BLaER1 (cell line): ENCODE results near the gene SERPINA5.

Experiments
- H3K27ac ChIP-seq: shearing (Covaris generic); formaldehyde crosslinking; 2 replicates; pipeline ENCODE4 v1.8.1; 2022
- H3K27me3 ChIP-seq: shearing (Covaris generic); formaldehyde crosslinking; 2 replicates; pipeline ENCODE4 v1.8.1; 2022
- H3K36me3 ChIP-seq: shearing (Covaris generic); formaldehyde crosslinking; 2 replicates; pipeline ENCODE4 v1.8.1; 2022
- H3K4me1 ChIP-seq: shearing (Covaris generic); formaldehyde crosslinking; 2 replicates; pipeline ENCODE4 v1.8.1; 2022
- H3K4me2 ChIP-seq: shearing (Covaris generic); formaldehyde crosslinking; 2 replicates; pipeline ENCODE4 v1.8.1; 2022
- H3K4me3 ChIP-seq: shearing (Covaris generic); formaldehyde crosslinking; 2 replicates; pipeline ENCODE4 v1.8.1; 2022
- H3K9ac ChIP-seq: shearing (Covaris generic); formaldehyde crosslinking; 2 replicates; pipeline ENCODE4 v1.8.1; 2022
- H3K9me3 ChIP-seq: shearing (Covaris generic); formaldehyde crosslinking; 2 replicates; pipeline ENCODE4 v1.8.1; 2022
- H4K20me1 ChIP-seq: shearing (Covaris generic); formaldehyde crosslinking; 2 replicates; pipeline ENCODE4 v1.8.1; 2022
- Cebpa-rat ChIP-seq: shearing (Covaris generic); IDR thresholded peaks from 2 replicates; pipeline ENCODE4 v1.8.1; 2022

SERPINA5 gene

DNA sequence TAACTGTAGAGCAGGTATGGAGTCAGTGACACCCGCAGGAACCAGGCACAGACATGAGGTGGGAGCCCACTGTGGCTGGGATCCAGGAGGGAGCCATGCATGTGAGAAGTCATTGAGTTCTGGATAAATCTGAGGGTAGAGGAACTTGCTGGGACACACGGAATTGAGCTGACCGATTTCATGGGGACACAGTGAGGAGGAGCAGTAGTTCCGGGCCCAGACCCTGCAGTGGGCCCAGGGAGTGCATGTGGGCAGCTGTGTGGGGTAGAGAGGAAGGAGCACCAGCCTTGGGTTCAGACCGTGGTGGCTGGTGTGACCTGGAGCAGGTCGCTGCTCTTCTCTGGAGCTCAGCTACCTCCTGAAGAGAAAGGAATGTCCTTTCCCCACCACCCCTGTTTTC is 39.4 kb downstream of the SERPINA5 start:
- Histone ChIP-seq H3K4me1 (no peaks in the 10 kb centered on the region), H3K27ac (no peak overlapping the region), H3K27me3 (no peaks in the 10 kb centered on the region), H3K36me3 (no peaks in the 10 kb centered on the region), H4K20me1 (no peaks in the 10 kb centered on the region), H3K9ac (no peak overlapping the region), H3K9me3 (peaks cover 28% of the 10 kb centered on the region), H3K4me2 (no peak overlapping the region), H3K4me3 (no peak overlapping the region)
- no peak for TF ChIP-seq Cebpa-rat

DNA sequence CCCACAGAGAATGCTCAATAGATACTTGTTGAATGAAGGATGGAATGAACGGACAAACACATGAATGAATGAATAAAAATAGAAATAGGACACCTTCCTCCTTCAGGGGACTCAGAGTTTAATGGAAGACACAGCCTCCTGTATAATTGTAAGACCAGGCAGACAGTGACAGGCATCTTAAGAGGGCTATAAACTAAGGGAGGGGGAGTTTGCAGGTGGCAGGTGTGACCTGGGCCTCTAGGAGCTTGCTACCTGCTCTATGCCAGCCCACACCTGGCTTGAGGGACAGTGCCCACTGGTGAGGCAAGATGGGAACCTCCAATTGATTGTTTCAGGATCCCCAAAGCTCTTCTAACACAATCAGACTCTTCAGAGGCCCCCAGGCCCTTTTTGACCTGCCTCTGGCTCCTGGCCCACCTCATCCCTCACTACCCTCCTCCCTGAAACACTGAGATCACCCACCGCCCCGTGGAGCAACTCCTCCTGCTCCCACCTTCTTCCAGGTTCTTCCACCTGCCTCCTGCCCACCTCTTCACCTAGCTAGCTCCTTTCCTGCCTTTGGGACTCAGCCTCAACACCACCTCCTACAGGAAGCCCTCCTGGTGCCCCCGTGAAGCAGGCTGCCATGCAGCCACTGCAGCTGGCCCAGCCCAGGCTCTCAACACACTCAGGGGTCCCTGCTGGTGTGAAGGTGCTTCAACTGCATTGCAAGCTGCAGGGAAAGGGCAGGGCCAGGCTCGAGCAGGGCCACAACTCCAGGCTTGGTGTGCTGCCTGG is 40.3 kb downstream of the SERPINA5 start:
- Histone ChIP-seq H3K27me3 (no peaks in the 10 kb centered on the region), H3K4me2 (no peak overlapping the region), H3K4me3 (no peak overlapping the region), H3K27ac (no peak overlapping the region), H3K4me1 (no peaks in the 10 kb centered on the region), H3K9me3 (peaks cover 28% of the 10 kb centered on the region), H3K36me3 (no peaks in the 10 kb centered on the region), H4K20me1 (no peaks in the 10 kb centered on the region), H3K9ac (no peak overlapping the region)
- no peak for TF ChIP-seq Cebpa-rat

DNA sequence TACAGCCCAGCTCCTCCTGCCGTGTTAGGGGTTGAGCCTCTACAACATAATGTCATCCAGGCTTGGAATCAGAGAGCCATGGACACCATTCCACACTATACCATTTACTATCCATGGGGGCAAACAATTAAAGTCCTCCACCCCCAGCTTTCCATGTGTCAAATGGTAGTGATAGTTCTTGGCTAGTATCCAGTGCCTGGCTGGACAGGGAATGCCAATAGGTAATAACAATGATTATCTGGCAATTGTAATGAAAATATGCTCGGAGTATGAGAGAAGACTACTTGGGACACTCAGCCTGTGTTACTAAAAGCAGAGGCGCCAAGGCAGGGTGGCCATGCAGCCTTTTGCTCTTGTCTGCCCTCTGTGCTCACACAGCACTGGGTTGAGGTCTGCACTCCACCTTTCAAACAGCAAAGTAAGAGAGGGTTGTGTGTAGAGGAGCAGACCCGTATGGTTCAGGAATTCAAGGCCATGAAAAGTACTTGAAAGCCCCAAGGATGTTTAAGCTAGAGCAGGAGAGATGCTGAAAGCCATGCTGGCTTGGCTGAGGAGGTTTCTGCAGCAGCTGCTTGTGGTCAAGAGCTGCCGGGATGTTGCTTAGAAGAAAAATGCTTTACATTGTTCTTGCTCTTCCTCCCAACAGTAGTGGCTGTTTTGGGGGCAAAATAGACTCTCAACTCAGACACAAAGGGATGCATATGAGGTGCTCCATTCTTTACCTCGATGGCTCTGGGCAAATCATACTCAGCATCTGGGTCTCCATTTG is 41.6 kb downstream of the SERPINA5 start:
- Histone ChIP-seq H3K27me3 (no peaks in the 10 kb centered on the region), H3K36me3 (no peaks in the 10 kb centered on the region), H3K4me1 (no peaks in the 10 kb centered on the region), H3K4me2 (no peak overlapping the region), H3K4me3 (no peak overlapping the region), H3K27ac (no peak overlapping the region), H3K9ac (no peak overlapping the region), H3K9me3 (peaks cover 19% of the 10 kb centered on the region), H4K20me1 (no peaks in the 10 kb centered on the region)
- no peak for TF ChIP-seq Cebpa-rat

DNA sequence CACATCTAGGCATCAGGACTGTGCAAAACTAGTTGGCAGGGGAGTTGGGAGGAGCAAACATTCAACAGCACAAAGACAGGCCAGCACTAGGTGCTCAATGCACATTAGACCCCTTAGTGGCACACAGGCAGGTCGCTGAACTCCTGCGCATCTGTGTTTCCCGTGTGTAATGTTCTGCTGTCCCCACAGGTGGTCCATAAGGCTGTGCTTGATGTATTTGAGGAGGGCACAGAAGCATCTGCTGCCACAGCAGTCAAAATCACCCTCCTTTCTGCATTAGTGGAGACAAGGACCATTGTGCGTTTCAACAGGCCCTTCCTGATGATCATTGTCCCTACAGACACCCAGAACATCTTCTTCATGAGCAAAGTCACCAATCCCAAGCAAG is 42.2 kb downstream of the SERPINA5 start:
- Histone ChIP-seq H3K4me2 (no peak overlapping the region), H3K9me3 (peaks cover 13% of the 10 kb centered on the region), H3K27me3 (no peaks in the 10 kb centered on the region), H3K27ac (no peak overlapping the region), H4K20me1 (no peaks in the 10 kb centered on the region), H3K4me3 (no peak overlapping the region), H3K9ac (no peak overlapping the region), H3K4me1 (no peaks in the 10 kb centered on the region), H3K36me3 (no peaks in the 10 kb centered on the region)
- TF ChIP-seq Cebpa-rat: no peak

DNA sequence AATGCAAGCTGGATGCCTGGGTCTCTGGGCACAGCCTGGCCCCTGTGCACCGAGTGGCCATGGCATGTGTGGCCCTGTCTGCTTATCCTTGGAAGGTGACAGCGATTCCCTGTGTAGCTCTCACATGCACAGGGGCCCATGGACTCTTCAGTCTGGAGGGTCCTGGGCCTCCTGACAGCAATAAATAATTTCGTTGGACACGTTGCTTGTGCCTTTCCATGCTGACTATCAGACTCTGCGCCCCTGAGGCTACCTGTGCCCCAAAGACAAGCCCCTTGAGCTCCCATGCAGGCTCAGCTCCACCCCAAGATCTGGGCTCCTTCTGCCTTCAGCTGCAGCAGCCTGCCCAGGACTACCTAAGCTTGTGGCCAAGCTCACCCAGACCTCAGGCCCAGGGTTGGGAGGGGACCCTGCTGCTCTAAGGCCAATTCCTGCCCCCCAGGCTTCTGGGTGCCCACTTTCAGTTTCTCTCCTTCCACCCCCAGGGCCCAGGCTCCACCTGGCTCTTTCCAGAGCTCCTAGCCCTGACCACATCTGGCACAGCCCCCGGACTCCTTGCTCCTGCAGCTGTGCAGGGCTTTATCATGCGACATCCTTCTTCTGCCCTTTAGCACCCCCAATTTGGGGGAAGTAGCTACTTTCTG is 42.8 kb downstream of the SERPINA5 start:
- Histone ChIP-seq H3K4me3 (no peak overlapping the region), H4K20me1 (no peaks in the 10 kb centered on the region), H3K4me1 (no peaks in the 10 kb centered on the region), H3K27me3 (no peaks in the 10 kb centered on the region), H3K9ac (no peak overlapping the region), H3K36me3 (no peaks in the 10 kb centered on the region), H3K4me2 (no peak overlapping the region), H3K9me3 (peaks cover 7% of the 10 kb centered on the region), H3K27ac (no peak overlapping the region)
- no peak for TF ChIP-seq Cebpa-rat

DNA sequence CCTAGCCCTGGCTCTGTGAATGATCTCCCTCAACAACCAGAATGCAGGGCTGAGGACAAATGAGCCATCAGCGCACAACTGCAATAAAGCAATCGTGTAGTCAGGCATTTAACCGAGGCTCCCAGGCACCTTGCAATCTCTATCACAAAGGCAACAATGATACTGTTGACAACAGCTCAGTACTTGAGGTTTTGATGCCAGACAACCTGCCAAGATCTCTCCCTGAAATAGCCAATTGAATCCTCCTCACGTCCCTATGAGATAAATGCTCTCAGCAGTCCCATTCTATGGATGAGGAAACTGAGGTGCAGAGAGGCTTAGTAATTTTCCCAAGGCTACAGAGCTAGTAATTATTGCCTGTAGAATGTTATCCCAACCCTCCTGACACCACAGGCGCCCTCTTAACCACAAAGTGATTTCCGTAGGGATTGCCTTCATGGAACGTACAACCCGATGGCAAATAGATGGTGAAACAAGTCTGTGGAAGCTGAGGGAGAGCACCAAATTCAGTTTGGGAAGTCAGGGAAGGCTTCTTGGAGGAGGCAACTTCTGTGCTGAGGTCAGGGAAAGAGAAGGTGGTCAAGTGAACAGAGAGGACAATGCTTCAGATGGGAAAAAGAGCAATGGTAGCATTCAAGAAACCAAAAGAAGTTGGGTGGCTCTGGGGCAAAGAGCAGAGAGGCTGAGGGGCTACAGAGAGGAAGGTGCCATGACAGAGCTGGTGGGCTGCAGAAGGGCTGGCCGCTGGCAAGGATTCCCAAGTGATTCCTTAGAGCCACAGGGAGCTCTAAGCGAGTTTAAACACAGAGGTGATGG is 43.5 kb downstream of the SERPINA5 start:
- H3K36me3 ChIP-seq: no peaks in the 10 kb centered on the region
- no peak overlapping the region for H3K4me3 ChIP-seq
- TF ChIP-seq Cebpa-rat: no peak
- no peak overlapping the region for H3K9ac ChIP-seq
- H3K27me3 ChIP-seq: no peaks in the 10 kb centered on the region
- H3K9me3 ChIP-seq: no peaks in the 10 kb centered on the region
- H3K27ac ChIP-seq: no peak overlapping the region
- no peak overlapping the region for H3K4me2 ChIP-seq
- H3K4me1 ChIP-seq: no peaks in the 10 kb centered on the region
- no peaks in the 10 kb centered on the region for H4K20me1 ChIP-seq

DNA sequence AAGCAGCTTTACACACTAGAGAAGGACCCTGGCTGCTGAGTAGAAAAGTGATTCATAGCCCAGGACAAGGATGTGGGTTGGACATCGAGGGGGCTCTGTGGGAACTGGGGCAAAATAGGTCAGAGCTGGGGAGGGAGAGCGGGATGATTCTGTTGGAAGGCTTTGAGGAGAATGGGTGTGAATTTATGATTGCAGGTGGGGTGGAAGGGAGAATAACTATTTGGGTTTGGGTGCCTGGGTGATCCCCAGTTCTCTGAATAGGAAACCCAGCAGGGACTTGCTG is 44.1 kb downstream of the SERPINA5 start:
- Histone ChIP-seq H3K27ac (no peak overlapping the region), H3K4me2 (no peak overlapping the region), H3K9me3 (no peaks in the 10 kb centered on the region), H3K36me3 (no peaks in the 10 kb centered on the region), H3K27me3 (no peaks in the 10 kb centered on the region), H3K4me1 (no peaks in the 10 kb centered on the region), H4K20me1 (no peaks in the 10 kb centered on the region), H3K9ac (no peak overlapping the region), H3K4me3 (no peak overlapping the region)
- TF ChIP-seq Cebpa-rat: no peak

DNA sequence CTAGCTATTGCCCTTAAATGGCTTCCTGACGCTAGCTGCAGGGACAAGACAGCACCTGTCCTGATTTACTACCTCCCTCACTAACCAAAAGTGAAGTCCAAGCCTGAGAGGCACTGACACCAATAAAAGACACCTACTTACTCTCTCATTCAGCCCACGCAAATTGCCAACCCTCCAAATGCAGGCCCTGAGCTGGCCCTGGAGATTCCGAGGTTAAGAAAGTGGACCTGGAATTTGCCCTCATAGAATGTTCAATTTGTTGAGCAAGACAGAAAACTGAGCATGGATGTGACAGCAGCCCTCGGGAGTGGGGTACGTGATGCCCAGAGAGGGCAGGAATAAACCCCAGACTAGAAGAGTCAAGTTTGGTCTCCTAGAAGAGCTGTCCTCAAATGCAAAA is 47.4 kb downstream of the SERPINA5 start:
- no peak for TF ChIP-seq Cebpa-rat
- Histone ChIP-seq H3K4me1 (no peaks in the 10 kb centered on the region), H3K4me2 (no peak overlapping the region), H3K27me3 (no peaks in the 10 kb centered on the region), H3K4me3 (no peak overlapping the region), H3K36me3 (no peaks in the 10 kb centered on the region), H4K20me1 (no peaks in the 10 kb centered on the region), H3K9me3 (no peaks in the 10 kb centered on the region), H3K9ac (no peak overlapping the region), H3K27ac (no peak overlapping the region)

DNA sequence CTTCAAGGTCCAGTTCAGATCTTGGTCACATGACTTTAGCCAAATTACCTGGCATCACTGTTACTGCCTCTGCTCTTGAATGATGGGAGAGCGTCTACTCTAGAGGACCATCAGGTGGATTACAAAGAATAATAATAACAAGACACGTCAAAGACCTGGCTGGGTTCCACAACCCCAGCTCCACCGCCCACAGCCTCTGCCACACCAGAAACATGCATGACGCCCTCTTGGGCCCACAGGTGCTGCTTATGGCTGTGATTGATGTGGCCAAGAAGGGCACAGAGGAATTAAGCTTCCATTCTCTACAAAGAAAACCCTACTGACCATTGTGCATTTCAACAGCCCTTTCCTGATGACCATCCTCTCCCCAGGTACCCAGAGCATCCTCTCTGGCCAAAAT is 49.2 kb downstream of the SERPINA5 start:
- no peak overlapping the region for H3K4me2 ChIP-seq
- no peaks in the 10 kb centered on the region for H3K27me3 ChIP-seq
- H3K4me1 ChIP-seq: no peaks in the 10 kb centered on the region
- H3K36me3 ChIP-seq: no peaks in the 10 kb centered on the region
- no peak overlapping the region for H3K27ac ChIP-seq
- H3K4me3 ChIP-seq: no peak overlapping the region
- no peaks in the 10 kb centered on the region for H3K9me3 ChIP-seq
- H4K20me1 ChIP-seq: no peaks in the 10 kb centered on the region
- TF ChIP-seq Cebpa-rat: no peak
- H3K9ac ChIP-seq: no peak overlapping the region

DNA sequence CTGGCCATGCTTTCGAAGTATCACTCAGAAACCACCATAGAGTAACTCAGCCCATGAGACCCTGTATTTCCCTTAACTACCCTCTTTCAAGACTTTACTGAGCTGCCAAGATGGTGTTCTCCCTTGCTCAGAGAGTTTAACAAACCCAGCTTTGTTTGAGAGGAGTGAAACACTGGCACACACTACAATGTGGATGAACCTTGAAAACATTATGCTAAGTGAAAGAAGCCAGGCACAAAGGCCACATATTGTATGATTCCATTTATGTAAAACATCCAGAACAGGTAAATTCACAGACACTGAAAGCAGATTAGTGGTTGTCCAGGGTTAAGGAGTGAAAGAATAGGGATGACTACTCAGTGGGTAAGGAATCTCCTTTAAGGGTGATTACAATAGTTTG is 49.8 kb downstream of the SERPINA5 start:
- no peaks in the 10 kb centered on the region for H3K36me3 ChIP-seq
- no peak overlapping the region for H3K9ac ChIP-seq
- no peak for TF ChIP-seq Cebpa-rat
- no peaks in the 10 kb centered on the region for H3K9me3 ChIP-seq
- no peak overlapping the region for H3K4me3 ChIP-seq
- no peaks in the 10 kb centered on the region for H4K20me1 ChIP-seq
- no peaks in the 10 kb centered on the region for H3K27me3 ChIP-seq
- no peak overlapping the region for H3K4me2 ChIP-seq
- H3K27ac ChIP-seq: no peak overlapping the region
- H3K4me1 ChIP-seq: no peaks in the 10 kb centered on the region
